Esophagus mucosa (tissue), 1 donor: ENCODE results near the gene FABP3. TPM values are rescaled to one million over a fixed set of nuclear protein-coding genes. Genes with fewer than 3 reads are reported as not detected.

Experiments
- total RNA-seq: library from RNA; stranded (reverse); gene quantifications from one replicate; pipeline ENCODE4 v1.2.4, GENCODE V29; 2023
- donor health status: DM: yes; HTN: yes; CAD: no.

FABP3 gene
- total RNA-seq, 1 donor from 2014 or later = 0.36 TPM

Other genes starting within 250 kb of the FABP3 start
- gene NKAIN1, start 133.2 kb downstream of the FABP3 start, total RNA-seq = 0.92 TPM
- gene SNRNP40, start 76.3 kb downstream of the FABP3 start, total RNA-seq = 41.6 TPM
- gene ZCCHC17, start 76.0 kb downstream of the FABP3 start, total RNA-seq = 17.5 TPM
- gene SERINC2, start 40.1 kb upstream of the FABP3 start, total RNA-seq = 109 TPM
- gene TINAGL1, start 203.4 kb upstream of the FABP3 start, total RNA-seq = 15.9 TPM
- gene HCRTR1, start 244.6 kb upstream of the FABP3 start, total RNA-seq = not detected